Neuronal stem cell (in vitro differentiated cells): Measurements from ENCODE around the gene CASZ1.
A peak's percentile ranks its signal among the peaks of the same experiment; 100 is the strongest.

Source experiments
- DNase-seq: peaks from one replicate; pipeline ENCODE4 v3.0.0-alpha.2; 2013; ENCODE audit warnings: low spot score
- H2AFZ ChIP-seq: one replicate; pipeline ENCODE4 v1.6.1; 2013; ENCODE audit warnings: mild to moderate bottlenecking, low read length, inconsistent platforms
- H2AK5ac ChIP-seq: 2 replicates; pipeline ENCODE4 v1.6.1; 2013; ENCODE audit warnings: low read depth, mild to moderate bottlenecking, inconsistent platforms, low read length, moderate library complexity, mixed read lengths
- H2BK120ac ChIP-seq: 2 replicates; pipeline ENCODE4 v1.6.1; 2013; ENCODE audit warnings: low read depth, mild to moderate bottlenecking, inconsistent platforms, low read length, moderate library complexity, mixed read lengths
- H2BK12ac ChIP-seq: one replicate; pipeline ENCODE4 v1.6.1; 2013; ENCODE audit warnings: low read length, inconsistent platforms
- H2BK15ac ChIP-seq: 2 replicates; pipeline ENCODE4 v1.6.1; 2013; ENCODE audit warnings: mild to moderate bottlenecking, low read length, inconsistent platforms, mixed read lengths
- H2BK5ac ChIP-seq: one replicate; pipeline ENCODE4 v1.6.1; 2013; ENCODE audit warnings: inconsistent platforms, mild to moderate bottlenecking, low read length, moderate library complexity
- H3K14ac ChIP-seq: one replicate; pipeline ENCODE4 v1.6.1; 2013; ENCODE audit warnings: low read length, inconsistent platforms
- H3K18ac ChIP-seq: 2 replicates; pipeline ENCODE4 v1.6.1; 2013; ENCODE audit warnings: low read length, inconsistent platforms
- H3K23ac ChIP-seq: 2 replicates; pipeline ENCODE4 v1.6.1; 2013; ENCODE audit warnings: low read depth, mild to moderate bottlenecking, mixed read lengths, low read length, inconsistent platforms; ENCODE audit not compliant: poor library complexity
- H3K27ac ChIP-seq: replicated peaks from 3 replicates; pipeline ENCODE4 v1.5.1; 2013; ENCODE audit warnings: low read length, inconsistent platforms
- H3K27me3 ChIP-seq, 3 experiments: 2 replicates each; pipeline ENCODE4 v1.6.1; 2013; ENCODE audit warnings: low read length in 3 of 3, mild to moderate bottlenecking in 2 of 3, inconsistent platforms in 1 of 3, low read depth in 1 of 3, mixed read lengths in 1 of 3, moderate library complexity in 1 of 3; ENCODE audit not compliant: control insufficient read depth in 3 of 3, insufficient read depth in 3 of 3
- H3K36me3 ChIP-seq, 2 donors: replicated peaks in 1 of 2; 2 replicates each; pipeline ENCODE4 v1.6.1; 2013; ENCODE audit warnings: low read length in 2 of 2; ENCODE audit not compliant: control insufficient read depth in 2 of 2, insufficient read depth in 2 of 2
- H3K4ac ChIP-seq: 2 replicates; pipeline ENCODE4 v1.6.1; 2013; ENCODE audit warnings: inconsistent platforms, mild to moderate bottlenecking, low read length, moderate library complexity
- H3K4me1 ChIP-seq, 2 donors: 1 replicate in 1 of 2; 2 replicates in 1 of 2; pipeline ENCODE4 v1.6.1; 2013; ENCODE audit warnings: low read length in 2 of 2, low read depth in 1 of 2; ENCODE audit not compliant: control insufficient read depth in 2 of 2, insufficient read depth in 1 of 2
- H3K4me2 ChIP-seq: one replicate; pipeline ENCODE4 v1.6.1; 2013; ENCODE audit warnings: mild to moderate bottlenecking, low read length, inconsistent platforms; ENCODE audit not compliant: insufficient read depth, poor library complexity, severe bottlenecking
- H3K4me3 ChIP-seq, 2 donors: 2 replicates each; pipeline ENCODE4 v1.5.1; 2013; ENCODE audit warnings: low read length in 2 of 2, mild to moderate bottlenecking in 2 of 2, inconsistent platforms in 1 of 2, moderate library complexity in 1 of 2
- H3K79me1 ChIP-seq: one replicate; pipeline ENCODE4 v1.6.1; 2013; ENCODE audit warnings: low read depth, mild to moderate bottlenecking, inconsistent platforms, low read length, moderate library complexity
- H3K9ac ChIP-seq: one replicate; pipeline ENCODE4 v1.6.1; 2013; ENCODE audit warnings: mild to moderate bottlenecking, low read depth, low read length, inconsistent platforms; ENCODE audit not compliant: poor library complexity
- H3K9me3 ChIP-seq, 2 donors: replicated peaks in 1 of 2; 2 replicates each; pipeline versions ENCODE3 to v1.6.1; 2013; ENCODE audit warnings: low read length in 2 of 2, mild to moderate bottlenecking in 2 of 2, inconsistent platforms in 1 of 2, low read depth in 1 of 2, mixed read lengths in 1 of 2, moderate library complexity in 1 of 2; ENCODE audit not compliant: control insufficient read depth in 2 of 2, insufficient read depth in 1 of 2
- H4K8ac ChIP-seq: one replicate; pipeline ENCODE4 v1.6.1; 2013; ENCODE audit warnings: low read depth, mild to moderate bottlenecking, inconsistent platforms, low read length, moderate library complexity
- H4K91ac ChIP-seq: one replicate; pipeline ENCODE4 v1.6.1; 2013; ENCODE audit warnings: low read length, low read depth, mild to moderate bottlenecking, inconsistent platforms; ENCODE audit not compliant: poor library complexity
- WGBS, 2 donors: extraction: QIAGEN DNeasy Blood & Tissue Kit; methylation state at CpG; one replicate each; pipeline ENCODE4 v1.1.7; 2013; ENCODE audit warnings: missing lambda C conversion rate in 2 of 2, mixed read lengths in 1 of 2; ENCODE audit not compliant: insufficient read length in 2 of 2, insufficient replicate concordance in 1 of 2; ENCODE audit errors: extremely low coverage in 2 of 2; 5-methylcytosine and 5-hydroxymethylcytosine counted together

Gene CASZ1

DNA sequence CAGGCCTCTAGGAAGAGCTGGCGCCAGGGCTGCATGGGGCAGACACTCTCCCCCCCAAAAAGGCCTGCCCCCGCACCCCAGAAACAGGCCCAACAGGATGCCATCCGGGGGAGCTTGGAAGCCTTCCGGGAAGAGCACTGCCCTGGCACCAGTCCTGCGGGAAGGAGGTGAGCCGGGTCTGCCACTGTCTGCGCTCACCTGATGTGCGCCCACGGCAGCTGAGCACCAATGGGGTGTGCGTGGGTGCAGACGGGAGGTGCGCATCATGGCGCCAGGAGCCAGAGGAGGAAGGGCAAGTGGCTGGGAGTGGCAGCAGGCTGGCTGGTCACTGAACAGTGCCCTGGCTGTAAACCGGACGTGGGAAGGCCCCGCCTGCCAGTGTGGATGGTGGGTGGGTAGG is 73.6 kb downstream of the CASZ1 start:
- H2BK12ac ChIP-seq = peak overlapping the region; percentile 53
- no peak for DNase-seq
- no peak overlapping the region for H3K4me2 ChIP-seq
- H3K14ac ChIP-seq = no peak overlapping the region
- peak overlapping the region; percentile 0 for H3K23ac ChIP-seq
- H3K4me1 ChIP-seq = peaks cover 32 to 33% of the 10 kb centered on the region in 2 donors
- no peaks in the 10 kb centered on the region for H3K9me3 ChIP-seq
- no CpG with 5 or more reads among the region's 16 CpGs for WGBS, 2 donors
- H3K79me1 ChIP-seq = peaks cover 2% of the 10 kb centered on the region
- H2AFZ ChIP-seq = no peak overlapping the region
- peak overlapping the region; percentile 88 for H3K18ac ChIP-seq
- H2BK120ac ChIP-seq = peak overlapping the region; percentile 7
- H4K91ac ChIP-seq = peak overlapping the region; percentile 76
- peak overlapping the region; percentile 26 for H3K9ac ChIP-seq
- peak overlapping the region; percentile 65 for H2BK15ac ChIP-seq
- no peak overlapping the region for H4K8ac ChIP-seq
- peaks cover 0 to 89% (median 0%) of the 10 kb centered on the region in 3 experiments for H3K27me3 ChIP-seq
- H2BK5ac ChIP-seq = peak overlapping the region; percentile 49
- no peaks in the 10 kb centered on the region for H3K36me3 ChIP-seq
- no peak overlapping the region for H3K27ac ChIP-seq
- H3K4me3 ChIP-seq = no peak overlapping the region
- H2AK5ac ChIP-seq = peak overlapping the region; percentile 96
- peak overlapping the region; percentile 10 for H3K4ac ChIP-seq

DNA sequence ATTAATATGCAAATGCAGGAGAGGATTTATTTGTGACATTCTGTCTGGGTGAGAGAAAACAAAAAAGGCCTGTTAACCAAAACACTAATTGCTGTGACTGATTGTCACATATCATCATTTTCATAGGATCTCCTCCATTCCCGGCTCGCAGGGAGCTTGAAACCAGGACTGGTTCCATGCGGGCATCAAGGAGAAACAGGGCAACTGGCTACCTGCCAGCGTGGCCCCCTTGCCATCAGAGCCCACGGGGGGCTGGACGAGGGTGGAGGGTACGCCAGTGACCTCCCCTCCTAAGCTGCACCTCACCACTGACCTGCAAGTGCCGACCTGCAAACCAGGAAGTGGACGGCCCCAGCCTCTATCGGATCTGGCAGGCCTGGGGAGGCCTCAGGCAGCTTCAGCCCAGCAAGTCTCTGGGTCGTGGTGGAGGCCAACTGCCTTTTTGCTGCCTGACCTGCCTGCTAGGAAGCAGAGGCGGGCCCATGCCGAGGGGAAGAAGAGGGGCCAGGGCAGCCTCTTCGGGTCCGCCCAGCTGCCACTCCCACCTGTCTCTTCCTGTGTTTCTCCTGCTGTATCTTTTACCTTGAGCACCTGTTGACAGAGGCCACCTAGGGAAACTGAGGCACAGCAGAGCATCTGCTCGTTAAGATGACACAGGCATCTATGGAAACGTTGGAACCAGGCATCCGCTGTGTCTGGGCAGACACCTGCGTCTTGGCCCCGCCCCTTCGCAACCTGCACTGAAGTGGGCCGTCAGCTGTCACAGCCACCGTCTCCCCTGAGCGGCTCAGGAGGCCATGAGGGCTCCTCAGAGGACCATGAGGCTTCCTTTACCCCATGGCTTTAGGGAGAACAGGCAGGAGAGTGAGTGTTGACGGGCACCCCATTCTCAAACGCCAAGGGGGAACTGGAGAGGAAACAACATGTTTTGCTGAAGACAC is 74.8 kb downstream of the CASZ1 start:
- Histone ChIP-seq H2BK15ac (peak overlapping the region; percentile 82), H3K23ac (peak overlapping the region; percentile 22), H3K27me3 (peaks cover 0 to 85% (median 0%) of the 10 kb centered on the region in 3 experiments), H3K79me1 (peaks cover 2% of the 10 kb centered on the region), H2AK5ac (peak overlapping the region; percentile 49), H2AFZ (no peak overlapping the region), H3K36me3 (no peaks in the 10 kb centered on the region), H2BK12ac (peak overlapping the region; percentile 3), H2BK5ac (no peak overlapping the region), H3K4ac (no peak overlapping the region), H3K14ac (no peak overlapping the region), H3K4me1 (peaks cover 29 to 32% of the 10 kb centered on the region in 2 donors), H4K8ac (no peak overlapping the region), H3K4me2 (no peak overlapping the region), H2BK120ac (no peak overlapping the region), H3K27ac (no peak overlapping the region), H3K18ac (peak overlapping the region; percentile 61), H3K4me3 (no peak overlapping the region), H4K91ac (peak overlapping the region; percentile 94), H3K9ac (no peak overlapping the region), H3K9me3 (no peaks in the 10 kb centered on the region)
- DNase-seq = no peak
- no CpG with 5 or more reads among the region's 26 CpGs for WGBS, 2 donors

DNA sequence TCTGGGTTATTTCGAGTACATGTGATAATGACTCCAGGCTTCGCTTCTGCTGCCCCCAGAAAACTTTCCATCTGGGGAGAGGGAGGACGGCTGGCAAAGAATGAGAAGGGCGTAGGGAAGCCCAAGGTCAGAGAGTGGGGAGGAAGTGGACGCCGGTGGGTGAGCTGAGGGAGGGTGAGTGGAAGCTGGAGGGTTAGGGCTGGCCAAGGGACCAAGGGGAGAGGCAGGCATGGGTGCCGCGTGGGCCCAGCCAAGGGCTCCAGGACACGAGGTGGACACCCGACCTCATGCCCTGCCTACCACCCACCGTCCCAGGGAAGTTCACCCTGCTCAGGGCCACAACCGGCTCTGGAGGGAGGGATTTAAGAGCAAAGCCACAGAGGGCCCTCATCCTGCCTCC is 75.8 kb downstream of the CASZ1 start:
- H3K4ac ChIP-seq = peak overlapping the region; percentile 70
- peak overlapping the region; percentile 90 for H2BK15ac ChIP-seq
- no peak overlapping the region for H3K9ac ChIP-seq
- H3K23ac ChIP-seq = peak overlapping the region; percentile 68
- no peak overlapping the region for H2AFZ ChIP-seq
- H3K18ac ChIP-seq = peak overlapping the region; percentile 86
- H3K14ac ChIP-seq = no peak overlapping the region
- H3K36me3 ChIP-seq = no peaks in the 10 kb centered on the region
- no peak for DNase-seq
- H4K8ac ChIP-seq = no peak overlapping the region
- peaks cover 28 to 32% of the 10 kb centered on the region in 2 donors for H3K4me1 ChIP-seq
- no peak overlapping the region for H2BK12ac ChIP-seq
- no peak overlapping the region for H3K4me2 ChIP-seq
- H3K27ac ChIP-seq = no peak overlapping the region
- no peak overlapping the region for H2BK120ac ChIP-seq
- no CpG with 5 or more reads among the region's 12 CpGs for WGBS, 2 donors
- no peak overlapping the region for H4K91ac ChIP-seq
- H3K27me3 ChIP-seq = peaks cover 0 to 83% (median 0%) of the 10 kb centered on the region in 3 experiments
- peak overlapping the region; percentile 55 for H2BK5ac ChIP-seq
- peaks cover 2% of the 10 kb centered on the region for H3K79me1 ChIP-seq
- peak overlapping the region; percentile 76 for H2AK5ac ChIP-seq
- H3K9me3 ChIP-seq = no peaks in the 10 kb centered on the region
- no peak overlapping the region for H3K4me3 ChIP-seq

DNA sequence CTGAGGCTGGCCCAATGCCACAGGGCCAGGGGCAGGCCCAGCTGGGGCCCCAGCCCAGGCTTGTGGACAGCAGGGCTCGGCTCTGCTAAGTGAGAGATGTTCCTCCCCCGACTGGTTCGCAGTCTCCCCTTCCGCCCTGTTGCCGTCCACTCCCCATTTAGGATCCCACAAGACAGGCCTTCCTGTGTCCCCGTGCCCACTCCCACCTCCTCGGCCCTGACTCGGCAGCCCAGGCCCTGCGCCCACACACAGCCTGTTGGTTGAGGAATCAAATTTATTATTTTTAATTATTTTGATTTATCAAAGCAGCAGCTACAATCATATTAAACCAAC is 78.4 kb downstream of the CASZ1 start:
- no peak overlapping the region for H3K27ac ChIP-seq
- H2AK5ac ChIP-seq = peak overlapping the region; percentile 92

More for the DNA sequence above, 78.4 kb downstream of the CASZ1 start:
- H4K8ac ChIP-seq = no peak overlapping the region
- peaks cover 0 to 63% (median 0%) of the 10 kb centered on the region in 3 experiments for H3K27me3 ChIP-seq
- H3K4me3 ChIP-seq = no peak overlapping the region
- H2BK120ac ChIP-seq = peak overlapping the region; percentile 85
- peak overlapping the region; percentile 67 for H2BK5ac ChIP-seq
- no peak overlapping the region for H3K23ac ChIP-seq
- peaks cover 4% of the 10 kb centered on the region for H3K79me1 ChIP-seq
- peak overlapping the region; percentile 73 for H2BK12ac ChIP-seq
- no peak overlapping the region for H3K4me2 ChIP-seq
- WGBS, 2 donors = no CpG with 5 or more reads among the region's 9 CpGs
- no peak overlapping the region for H2AFZ ChIP-seq
- H3K9me3 ChIP-seq = no peaks in the 10 kb centered on the region
- no peak for DNase-seq
- H3K4ac ChIP-seq = no peak overlapping the region
- H3K9ac ChIP-seq = peak overlapping the region; percentile 61
- H4K91ac ChIP-seq = no peak overlapping the region
- H2BK15ac ChIP-seq = peak overlapping the region; percentile 86
- H3K14ac ChIP-seq = no peak overlapping the region
- H3K36me3 ChIP-seq = no peaks in the 10 kb centered on the region
- peak overlapping the region; percentile 92 for H3K18ac ChIP-seq
- peaks cover 31 to 46% of the 10 kb centered on the region in 2 donors for H3K4me1 ChIP-seq
